Cerebellar nuclear complex (tissue), 1 donor: Measurements from ENCODE around the gene AFTPH.

Experiments
- DNase-seq, 2 experiments: peaks; one replicate each; lab custom pipeline; 2025; lab: John Stamatoyannopoulos, UW

Gene AFTPH

DNA sequence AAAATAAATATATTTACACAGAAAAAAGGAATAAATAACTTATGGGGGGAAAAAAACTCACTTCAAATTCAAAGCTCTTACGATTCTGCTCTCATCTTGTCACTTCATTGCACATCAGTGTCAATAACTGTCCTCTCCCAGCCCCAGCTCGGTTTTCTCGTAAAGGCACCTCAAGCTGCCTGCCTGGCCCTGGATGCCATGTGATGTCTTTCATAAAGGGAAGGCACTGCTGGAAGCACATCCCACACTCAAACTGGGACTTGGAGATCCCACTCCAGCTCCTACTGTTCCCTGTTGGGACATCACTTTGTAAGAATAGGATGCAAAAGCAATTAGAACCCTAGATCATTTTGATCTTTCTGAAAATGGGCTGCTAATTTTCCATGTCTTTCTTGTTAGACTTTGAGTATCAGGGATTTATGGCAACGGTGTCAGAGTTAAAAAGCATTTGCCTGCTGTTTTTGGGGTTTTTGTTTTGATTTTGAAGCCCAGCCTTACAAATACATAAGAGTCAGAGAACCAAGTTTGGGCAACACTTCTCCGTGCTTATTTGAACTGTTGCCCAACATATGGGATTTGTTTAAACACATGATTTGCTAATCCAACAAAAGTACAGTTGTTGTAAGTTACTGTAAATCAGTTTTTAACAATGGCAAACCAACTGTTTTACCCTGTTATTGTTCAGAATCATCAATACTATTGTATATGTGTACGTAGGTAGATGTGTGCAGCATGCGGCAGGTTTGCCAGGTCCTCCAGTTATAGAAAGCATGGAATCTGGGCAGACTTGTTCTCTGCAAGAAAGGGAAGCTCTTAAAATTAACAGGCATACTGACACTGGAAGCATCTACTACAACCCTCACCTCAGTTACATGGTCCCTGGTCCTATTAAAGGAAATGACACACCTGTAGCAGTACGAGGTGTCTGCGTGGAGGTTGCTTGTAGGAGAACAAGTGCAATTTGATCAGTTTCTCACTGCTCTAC is 109.0 kb downstream of the AFTPH start:
- DNase-seq: no peak

DNA sequence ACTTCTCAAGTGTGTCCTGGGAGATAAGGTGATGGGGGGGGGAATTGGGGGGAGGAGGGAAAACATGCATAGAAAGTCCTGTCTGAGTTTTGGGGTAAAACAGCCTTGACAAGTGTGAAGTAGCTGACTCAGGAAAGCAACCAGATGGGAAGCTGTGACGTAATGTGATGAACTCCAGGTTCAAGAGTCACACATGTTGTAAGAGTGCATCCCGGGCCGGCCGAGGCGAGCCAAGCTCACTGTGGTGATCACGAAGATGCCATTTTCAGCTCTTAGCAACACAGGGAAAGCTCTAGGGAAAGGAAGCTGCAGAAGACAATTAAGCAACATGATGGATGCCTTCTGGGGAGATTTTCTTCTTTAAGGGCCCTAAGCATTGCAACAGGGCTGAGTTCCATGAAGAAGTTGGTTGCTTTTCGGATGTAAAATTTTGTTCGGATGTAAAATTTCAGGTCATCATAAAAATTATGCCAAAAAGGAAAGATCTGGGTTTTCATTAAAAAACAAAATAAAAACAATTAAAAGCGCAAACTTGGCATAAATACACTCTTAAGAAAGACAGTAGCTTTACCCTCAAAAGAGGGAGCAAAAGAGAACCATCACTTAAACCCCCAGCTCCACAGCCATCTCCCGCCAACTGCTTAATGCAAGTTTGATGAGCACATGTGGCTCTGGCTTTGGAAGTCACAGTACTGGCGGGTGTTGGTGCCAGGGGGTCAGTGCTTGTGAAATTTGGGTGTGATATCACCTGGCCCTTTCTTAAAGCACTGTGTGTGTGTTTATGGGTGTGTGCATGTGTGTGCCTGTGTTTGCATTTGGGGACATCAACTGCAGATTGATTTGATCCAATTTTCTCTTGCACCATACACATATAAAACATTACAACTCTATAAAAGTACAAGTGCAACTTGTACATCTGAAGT is 110.5 kb downstream of the AFTPH start:
- DNase-seq: no peak

DNA sequence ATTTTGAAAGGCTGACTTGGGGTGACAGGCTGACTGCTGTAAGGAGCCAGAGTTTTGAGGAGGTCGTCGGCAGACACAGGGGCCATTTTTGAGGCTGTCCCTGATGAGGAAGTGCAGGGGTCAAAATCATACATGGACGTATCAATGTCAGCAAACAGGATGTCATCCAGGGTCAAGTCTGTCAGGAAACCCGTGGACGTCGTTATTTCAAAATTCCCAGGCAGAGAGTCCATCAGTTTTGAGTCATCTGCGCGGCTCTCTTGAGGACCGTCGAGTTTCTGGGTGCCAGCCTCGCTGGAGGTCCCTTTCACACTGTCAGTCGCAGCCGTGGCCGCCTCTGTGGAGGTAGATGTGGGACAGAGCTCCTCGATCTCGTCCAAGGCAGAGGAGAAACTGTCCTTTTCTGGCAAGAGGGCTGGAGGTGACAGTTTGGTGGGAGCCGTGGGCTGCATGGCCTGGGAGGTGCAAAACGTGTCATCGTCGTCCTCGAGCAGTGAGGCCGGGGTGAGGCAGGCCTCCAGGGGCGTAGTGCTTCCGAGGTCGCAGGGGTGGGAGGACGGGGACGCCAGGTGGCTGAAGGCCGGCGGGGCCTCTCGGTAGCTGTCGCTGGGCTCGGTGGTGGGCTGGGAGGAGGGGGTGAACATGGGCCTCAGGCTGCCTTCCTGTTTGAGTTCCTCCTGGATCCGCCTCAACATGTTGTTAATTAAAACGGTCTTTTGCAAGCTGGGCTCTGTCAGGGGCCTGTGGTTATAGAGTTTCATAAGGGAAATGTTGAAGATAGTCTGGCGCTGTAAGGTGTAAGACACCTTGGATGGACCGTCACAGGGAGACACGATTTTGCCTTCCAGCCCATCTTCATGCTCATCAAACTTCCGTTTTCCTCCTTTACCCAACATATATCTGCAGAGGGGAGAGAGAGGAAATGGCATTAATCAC is 112.1 kb downstream of the AFTPH start:
- no peak for DNase-seq

DNA sequence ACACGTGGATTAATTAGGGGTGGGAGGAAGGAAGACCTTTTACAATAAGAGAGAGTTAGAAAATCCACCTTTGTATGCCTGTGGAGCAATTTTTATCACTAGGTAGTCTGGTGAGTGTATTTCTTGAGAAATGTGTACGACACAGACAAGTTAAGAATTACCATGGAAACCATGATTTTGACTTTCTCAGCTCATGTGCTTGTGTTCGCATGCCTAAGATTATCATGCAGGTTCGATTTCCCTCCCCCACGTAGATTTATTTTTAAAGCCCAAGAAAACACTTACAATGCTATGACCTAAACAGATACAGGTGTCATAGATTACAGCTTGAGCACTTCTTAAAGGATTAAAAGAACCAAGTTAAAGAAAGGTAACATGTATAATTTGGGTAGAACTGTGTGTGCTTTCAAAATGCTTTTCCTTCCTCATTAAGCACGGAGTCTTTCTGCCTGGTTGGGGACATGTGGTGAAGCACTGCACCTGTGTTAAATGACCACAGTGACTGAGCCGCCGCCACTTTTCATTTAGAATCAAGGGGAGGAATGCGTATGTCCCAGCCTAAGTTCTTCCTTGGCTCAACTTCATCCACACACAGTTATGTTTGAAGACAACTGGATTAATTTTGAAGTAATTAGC is 113.0 kb downstream of the AFTPH start:
- no peak for DNase-seq

DNA sequence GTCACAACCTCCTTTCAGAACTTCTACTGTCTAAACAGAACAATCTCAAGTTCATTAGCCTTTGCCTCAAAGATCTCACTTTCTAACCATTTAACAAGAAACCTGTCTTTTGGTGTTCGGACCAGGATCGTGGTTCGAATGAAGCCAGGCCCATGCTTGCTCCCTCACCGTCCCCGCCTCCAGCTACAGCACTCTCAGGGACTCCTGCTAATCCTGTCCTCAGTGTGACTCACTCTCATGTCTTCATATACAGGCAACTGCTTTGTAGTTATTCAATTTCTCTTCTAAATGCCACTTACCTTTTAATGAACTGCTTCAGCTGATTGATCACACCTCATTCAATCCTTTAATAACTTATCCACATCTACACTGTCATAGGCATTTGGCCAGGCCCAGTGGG is 113.8 kb downstream of the AFTPH start:
- no peak for DNase-seq

DNA sequence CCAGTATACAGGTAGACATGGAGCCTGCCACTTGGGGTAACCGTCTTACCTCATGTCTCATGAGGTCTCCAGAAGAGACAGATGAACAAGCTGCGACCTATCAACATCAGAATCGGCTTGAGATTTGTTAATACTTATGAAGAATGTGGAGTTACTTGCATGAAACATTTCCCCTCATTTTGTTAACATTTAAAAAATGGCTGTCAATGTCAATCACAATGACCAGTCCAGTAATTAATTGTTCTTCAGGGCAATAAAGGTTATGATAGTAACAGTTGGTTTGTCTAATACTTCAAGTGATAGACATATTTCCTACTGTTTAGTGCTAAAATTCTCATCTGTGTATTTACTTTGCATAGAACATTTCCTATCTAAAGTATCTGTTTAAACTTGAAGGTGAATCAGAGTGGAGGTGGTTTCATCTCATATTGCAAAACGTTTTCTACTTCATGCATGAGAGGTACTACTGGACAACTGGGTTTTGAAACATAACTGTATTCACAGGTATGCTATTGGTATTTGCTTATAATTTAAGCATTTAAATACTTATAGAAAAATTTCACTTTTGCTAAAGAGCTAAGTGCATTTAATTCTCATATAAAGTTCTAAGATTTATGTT is 114.5 kb downstream of the AFTPH start:
- no peak for DNase-seq

GRCh38 chr2:64639691-64640090 is 115.6 kb downstream of the AFTPH start:
- no peak for DNase-seq

DNA sequence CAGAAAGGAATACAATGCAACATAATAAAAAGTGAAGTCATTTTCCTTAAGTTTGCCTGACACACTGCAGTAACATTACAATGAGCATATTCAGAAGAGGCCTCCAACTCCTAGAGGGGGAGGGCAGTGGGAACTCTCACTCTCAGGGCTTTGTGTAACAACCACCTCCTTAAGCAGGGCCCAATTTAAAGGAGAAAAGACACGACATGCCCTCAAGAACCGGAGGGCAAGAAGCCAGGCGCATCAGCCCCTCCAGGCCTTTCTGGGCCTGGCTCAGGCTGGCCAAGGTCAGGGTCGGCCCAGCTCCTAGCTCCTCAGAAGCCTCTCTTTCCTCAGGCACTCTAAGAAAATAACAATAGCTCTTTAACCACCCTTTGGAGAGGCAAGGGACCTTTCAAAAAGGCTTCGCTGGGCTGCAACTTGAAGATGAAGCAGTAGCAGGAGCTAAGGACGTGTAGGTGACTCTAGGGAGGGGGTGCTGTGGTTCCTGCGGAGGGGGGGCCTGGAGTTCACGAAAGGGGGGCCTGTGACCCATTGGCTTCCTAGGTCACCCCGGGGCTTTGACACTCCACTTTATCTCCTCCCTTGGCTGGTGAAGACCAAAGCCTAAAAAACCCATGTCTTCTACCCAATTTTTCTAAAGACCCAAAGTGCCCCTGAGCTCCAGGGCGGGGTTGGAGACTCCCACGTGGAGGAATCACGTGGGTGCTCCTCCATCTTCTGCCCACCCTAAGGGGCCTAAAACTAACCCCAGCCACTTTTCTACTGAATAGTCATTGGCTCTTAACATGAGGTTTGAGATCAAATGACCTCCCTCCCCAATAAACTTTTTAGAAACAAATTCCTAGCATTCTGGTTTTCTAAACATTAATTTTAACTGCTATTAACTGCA is 116.3 kb downstream of the AFTPH start:
- no peak for DNase-seq

DNA sequence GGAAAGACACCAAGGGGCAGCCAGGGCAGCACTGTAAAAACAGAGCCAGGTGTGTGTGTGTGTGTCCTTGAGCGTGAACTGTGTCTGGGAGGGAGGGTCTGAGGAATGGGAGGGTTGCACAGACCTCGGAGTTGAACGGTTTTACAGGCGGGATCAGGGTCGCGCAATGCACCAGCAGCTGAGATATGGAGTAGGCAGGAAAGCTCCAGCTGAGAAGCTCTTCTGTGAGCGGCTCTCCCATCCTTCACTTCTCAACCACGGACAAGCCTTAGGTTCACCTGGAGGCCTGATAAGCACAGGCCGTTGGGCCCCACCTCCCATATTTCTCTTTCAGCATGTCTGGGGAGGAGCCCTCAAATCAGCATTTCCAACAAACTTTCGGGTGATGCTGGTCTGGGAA is 117.5 kb downstream of the AFTPH start:
- DNase-seq: no peak
